ENCODE results near the gene USP10. TPM values are rescaled to one million over a fixed set of nuclear protein-coding genes. Genes with fewer than 3 reads are reported as not detected.

USP10 gene
- total RNA-seq, 1 donor from 2014 or later: 128 TPM

- DNase-seq (ENCODE audit: low spot score in 2 of 2, unreplicated experiment in 2 of 2): no peak
- peaks cover 32% of the 10 kb centered on the region for H3K36me3 Mint-ChIP-seq
- H3K4me3 Mint-ChIP-seq: no peak overlapping the region
- TF ChIP-seq CTCF (IDR thresholded peaks at IDR 0.05; ENCODE audit: unreplicated experiment): no peak
- H3K27me3 Mint-ChIP-seq (ENCODE audit: low read depth): no peaks in the 10 kb centered on the region
- H3K27ac Mint-ChIP-seq: peak overlapping the region; percentile 53
- H3K4me1 Mint-ChIP-seq: peaks cover 11% of the 10 kb centered on the region
- no peaks in the 10 kb centered on the region for H3K9me3 Mint-ChIP-seq
Observed at GRCh38 chr16:84780544-84781376, 81.0 kb downstream of the USP10 start.

GRCh38 chr16:84782846-84783245, 83.0 kb downstream of the USP10 start:
- H3K4me3 Mint-ChIP-seq: no peak overlapping the region

GRCh38 chr16:84785843-84786581, 86.2 kb downstream of the USP10 start:
- peak overlapping the region; percentile 91 for H3K27ac Mint-ChIP-seq
- DNase-seq (ENCODE audit: low spot score in 2 of 2, unreplicated experiment in 2 of 2): peak; percentile 67 to 81
- no peak for TF ChIP-seq CTCF (IDR thresholded peaks at IDR 0.05; ENCODE audit: unreplicated experiment)
- H3K36me3 Mint-ChIP-seq: peaks cover 4% of the 10 kb centered on the region
- H3K9me3 Mint-ChIP-seq: no peaks in the 10 kb centered on the region
- peak overlapping the region; percentile 5 for H3K4me3 Mint-ChIP-seq
- peaks cover 40% of the 10 kb centered on the region for H3K4me1 Mint-ChIP-seq
- no peaks in the 10 kb centered on the region for H3K27me3 Mint-ChIP-seq (ENCODE audit: low read depth)

More at GRCh38 chr16:84782846-84783245, 83.0 kb downstream of the USP10 start:
- no peak for TF ChIP-seq CTCF (IDR thresholded peaks at IDR 0.05; ENCODE audit: unreplicated experiment)
- no peak for DNase-seq (ENCODE audit: low spot score in 2 of 2, unreplicated experiment in 2 of 2)
- Mint-ChIP-seq H3K4me1 (peaks cover 28% of the 10 kb centered on the region), H3K27ac (no peak overlapping the region), H3K36me3 (peaks cover 28% of the 10 kb centered on the region), H3K9me3 (no peaks in the 10 kb centered on the region), H3K27me3 (ENCODE audit: low read depth) (no peaks in the 10 kb centered on the region)

- TF ChIP-seq CTCF (IDR thresholded peaks at IDR 0.05; ENCODE audit: unreplicated experiment): no peak
- DNase-seq (ENCODE audit: low spot score in 2 of 2, unreplicated experiment in 2 of 2): no peak
- Mint-ChIP-seq H3K36me3 (peaks cover 4% of the 10 kb centered on the region), H3K9me3 (no peaks in the 10 kb centered on the region), H3K4me1 (peaks cover 42% of the 10 kb centered on the region), H3K27ac (no peak overlapping the region), H3K4me3 (no peak overlapping the region), H3K27me3 (ENCODE audit: low read depth) (no peaks in the 10 kb centered on the region)
Observed at GRCh38 chr16:84786605-84787262, 86.9 kb downstream of the USP10 start.

- no peak overlapping the region for H3K4me3 Mint-ChIP-seq
- no peaks in the 10 kb centered on the region for H3K9me3 Mint-ChIP-seq
- no peak for TF ChIP-seq CTCF (IDR thresholded peaks at IDR 0.05; ENCODE audit: unreplicated experiment)
- H3K4me1 Mint-ChIP-seq: peaks cover 44% of the 10 kb centered on the region
- H3K36me3 Mint-ChIP-seq: no peaks in the 10 kb centered on the region
- no peaks in the 10 kb centered on the region for H3K27me3 Mint-ChIP-seq (ENCODE audit: low read depth)
- H3K27ac Mint-ChIP-seq: no peak overlapping the region
- no peak for DNase-seq (ENCODE audit: low spot score in 2 of 2, unreplicated experiment in 2 of 2)
Observed at GRCh38 chr16:84787263-84787622, 87.4 kb downstream of the USP10 start.

Measured in mesothelial cell of epicardium (in vitro differentiated cells).